HG03139 (cell line): ENCODE data around the gene ELP2.
A peak's percentile ranks its signal among the peaks of the same experiment; 100 is the strongest.

Source experiments
- ATAC-seq: cut with Tn5 transposase; IDR thresholded peaks from one replicate; pipeline ENCODE4 v1.9.1; 2021; ENCODE audit not compliant: unreplicated experiment

ELP2 gene

GRCh38 chr18:36124841-36125240, 4.9 kb upstream of the ELP2 start:
- ATAC-seq: no peak

DNA sequence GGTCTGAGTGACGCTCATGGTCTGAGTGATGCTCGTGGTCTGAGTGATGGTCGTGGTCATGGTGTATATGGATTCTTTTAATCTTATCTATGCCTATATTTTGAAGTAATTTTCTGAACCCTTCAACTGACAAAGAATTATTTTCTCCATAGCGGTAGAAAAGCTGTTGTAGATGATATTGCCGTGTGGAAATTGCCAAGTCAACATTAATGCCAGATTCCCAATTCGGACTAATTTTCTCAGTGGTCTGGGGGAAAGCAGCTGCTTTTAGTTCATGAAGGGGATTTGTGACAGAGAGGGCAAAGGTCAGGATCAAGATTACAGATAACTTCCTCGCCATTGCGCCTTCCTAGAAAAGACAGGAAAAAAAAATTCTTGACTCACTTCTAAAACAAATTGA, 3.0 kb upstream of the ELP2 start:
- no peak for ATAC-seq

DNA sequence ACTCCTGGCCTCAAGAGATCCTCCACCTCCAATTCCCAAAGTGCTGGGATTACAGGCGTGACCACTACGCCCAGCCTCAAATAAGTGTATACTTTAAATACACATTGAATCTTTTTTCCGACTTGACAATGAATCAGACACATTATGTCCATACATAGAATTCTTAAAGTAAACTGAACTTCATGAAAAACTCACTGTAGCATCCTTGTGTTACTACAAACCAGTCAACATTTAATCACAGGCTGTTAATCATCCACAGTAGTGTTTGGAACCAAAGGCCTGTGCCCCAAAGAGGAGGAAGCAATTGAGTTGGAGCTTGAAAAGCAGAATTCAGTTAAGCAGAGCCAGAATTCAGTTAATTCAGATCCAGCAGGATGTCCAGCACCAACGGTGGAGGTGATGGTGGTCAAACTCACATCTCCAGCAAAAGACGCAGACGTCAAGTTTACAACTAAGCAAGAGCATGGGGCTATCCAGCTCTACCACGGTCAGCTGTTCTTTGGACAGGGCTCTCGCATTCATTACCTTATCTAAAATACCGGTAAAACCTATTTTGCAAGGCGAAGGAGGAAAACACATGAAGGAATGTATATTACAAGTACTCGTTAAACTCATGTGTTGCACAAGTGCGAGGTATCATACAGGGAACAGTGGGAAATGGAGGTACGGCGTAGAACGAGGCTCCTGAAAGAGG, 1.7 kb upstream of the ELP2 start:
- ATAC-seq: no peak

DNA sequence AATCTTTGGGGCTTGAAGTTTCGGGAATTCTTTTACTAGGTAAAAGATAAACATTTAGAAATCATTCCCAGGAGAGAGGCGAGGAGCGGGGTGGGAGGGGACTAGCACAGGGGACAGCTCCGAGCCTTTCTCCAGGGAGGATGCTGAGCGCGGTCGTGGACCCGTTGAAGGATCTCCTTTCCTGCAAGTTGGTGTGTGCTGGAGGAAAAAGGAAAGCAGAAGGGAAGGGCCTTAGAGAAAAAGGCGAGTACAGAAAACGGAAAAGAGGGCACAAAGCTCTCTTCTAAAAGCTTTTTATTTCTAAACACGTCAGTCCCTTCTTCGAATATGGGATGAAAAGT, 1.2 kb upstream of the ELP2 start:
- ATAC-seq: no peak

- ATAC-seq: peak; percentile 1
These were observed 796 bp upstream of the ELP2 start for GRCh38 chr18:36128907-36129299.

- peak; percentile 18 for ATAC-seq
These were observed 536 bp downstream of the ELP2 start for GRCh38 chr18:36130039-36130831.

DNA sequence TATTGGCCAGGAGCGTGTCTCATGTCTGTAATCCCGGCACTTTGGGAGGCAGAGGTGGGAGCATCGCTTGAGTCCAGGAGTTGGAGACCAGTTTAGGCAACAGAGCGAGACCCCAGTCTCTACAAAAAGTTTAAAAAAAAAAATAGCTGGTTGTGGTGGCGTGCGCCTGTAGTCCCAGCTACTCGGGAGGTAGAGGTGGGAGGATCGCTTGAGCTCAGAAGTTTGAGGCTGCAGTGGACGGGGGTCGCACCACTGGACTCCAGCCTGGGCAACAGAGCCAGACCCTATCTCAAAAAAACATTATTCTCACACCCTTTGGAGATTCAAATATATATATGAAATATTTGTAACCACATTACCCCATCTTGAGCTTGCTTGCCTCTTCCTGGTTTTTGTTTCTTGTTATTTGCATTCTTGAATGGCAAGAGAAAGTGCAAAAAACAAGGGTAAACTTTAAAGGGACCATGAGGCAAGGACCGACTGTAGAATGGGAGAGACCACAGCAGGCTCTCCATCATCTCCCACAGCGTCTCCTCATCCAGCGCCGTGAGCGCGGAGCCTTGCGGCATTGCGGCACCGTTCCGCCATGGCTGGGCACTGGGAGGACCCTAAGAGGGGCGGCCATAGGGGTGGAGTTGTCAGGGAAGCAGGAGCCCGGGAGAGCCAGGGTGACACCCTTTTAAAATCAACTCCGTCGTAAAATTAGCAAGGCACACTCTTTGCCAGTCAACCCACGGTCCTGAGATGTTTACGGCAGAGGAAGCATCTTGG, 1.4 kb downstream of the ELP2 start:
- no peak for ATAC-seq

DNA sequence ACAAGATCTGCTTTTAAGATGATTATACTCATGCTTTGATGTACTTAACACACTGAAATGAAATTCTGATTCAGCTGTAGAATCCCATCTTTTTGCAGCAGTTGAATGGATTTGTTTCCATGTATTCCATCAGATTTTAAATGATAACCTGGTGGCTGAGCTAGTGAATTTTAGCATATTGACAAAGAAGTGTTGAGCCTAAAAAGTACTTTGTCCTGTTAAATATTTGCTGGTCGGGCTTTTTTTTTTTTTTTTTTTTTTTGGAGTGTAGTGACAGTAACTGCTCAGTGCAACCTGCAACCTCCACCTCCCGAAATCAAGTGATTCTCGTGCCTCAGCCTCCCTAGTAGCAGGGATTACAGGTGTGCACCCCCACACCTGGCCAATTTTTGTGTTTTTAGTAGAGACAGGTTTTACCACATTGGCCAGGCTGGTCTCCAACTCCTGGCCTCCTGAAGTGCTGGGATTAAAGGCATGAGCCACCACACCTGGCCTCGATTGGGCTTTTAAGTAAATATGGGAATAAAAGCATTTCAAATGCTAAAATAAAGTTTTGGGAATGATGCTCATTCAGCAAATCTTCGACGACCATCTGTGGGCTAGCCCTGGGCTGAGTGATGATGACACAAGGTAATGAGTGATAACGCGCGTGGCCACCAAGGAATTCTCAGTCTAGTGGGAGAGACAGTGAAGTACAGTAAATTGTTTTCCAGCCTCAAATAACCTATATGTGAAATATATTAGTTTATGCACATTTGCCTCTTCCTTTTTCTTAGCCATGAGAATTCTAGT, 2.2 kb downstream of the ELP2 start:
- no peak for ATAC-seq

DNA sequence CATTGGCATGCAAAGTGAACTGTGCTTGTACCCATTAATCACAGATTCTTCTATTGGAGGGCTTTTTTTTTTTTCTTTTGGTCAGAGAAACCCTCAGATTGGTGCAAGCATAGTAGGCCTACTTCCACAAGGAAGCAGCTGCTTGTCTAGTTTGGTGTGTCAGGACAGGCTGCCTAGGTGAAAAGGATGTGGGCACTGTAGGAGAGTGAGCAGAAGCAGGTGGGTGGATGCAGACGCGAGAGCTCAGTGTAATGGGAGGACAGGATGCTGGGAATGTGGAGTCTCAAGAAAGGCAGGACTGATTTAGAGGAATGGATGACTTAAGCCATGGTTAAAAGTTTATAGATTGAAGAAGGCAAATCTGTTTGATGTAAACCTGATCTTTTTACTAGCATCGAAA, 3.1 kb downstream of the ELP2 start:
- no peak for ATAC-seq

DNA sequence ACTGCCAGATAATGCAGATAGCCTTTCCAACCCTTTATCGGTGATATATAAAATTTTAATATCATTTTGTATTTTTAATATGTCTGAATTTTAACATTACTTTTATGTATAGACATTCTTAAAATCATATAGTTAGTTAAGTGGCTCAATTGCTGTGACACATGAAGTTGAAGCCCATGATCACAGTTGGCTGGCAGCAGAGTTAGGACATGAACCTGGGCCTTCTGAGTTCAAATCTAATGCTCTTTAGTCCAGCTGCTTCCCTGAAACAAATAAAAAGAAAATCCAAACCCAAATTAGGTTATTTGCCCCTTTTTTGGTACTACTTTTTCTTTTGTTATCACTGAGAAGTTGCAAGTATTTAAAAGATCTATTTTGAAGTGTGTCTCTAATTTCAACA, 5.6 kb downstream of the ELP2 start:
- ATAC-seq: no peak

DNA sequence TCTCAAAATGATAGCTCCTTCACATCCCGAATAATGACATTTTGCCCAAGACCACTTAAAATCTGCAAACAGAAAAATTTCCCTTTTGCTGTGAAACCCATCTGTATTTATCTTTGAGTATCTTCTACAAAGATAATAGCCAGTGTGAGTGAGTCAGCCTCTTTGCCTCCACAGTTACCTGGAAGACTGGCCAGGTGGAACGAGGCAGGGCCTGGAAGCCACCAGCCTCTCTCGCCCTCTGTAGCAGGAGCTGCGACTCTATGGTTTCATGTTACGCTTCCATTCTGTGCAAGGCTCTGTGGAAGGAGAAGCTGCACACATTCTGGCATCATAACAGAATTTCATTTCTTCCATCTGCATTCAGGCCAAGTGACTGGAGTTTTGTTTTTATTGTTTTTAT, 9.5 kb downstream of the ELP2 start:
- ATAC-seq: no peak

- no peak for ATAC-seq
These were observed 11.9 kb downstream of the ELP2 start for GRCh38 chr18:36141576-36141975.

DNA sequence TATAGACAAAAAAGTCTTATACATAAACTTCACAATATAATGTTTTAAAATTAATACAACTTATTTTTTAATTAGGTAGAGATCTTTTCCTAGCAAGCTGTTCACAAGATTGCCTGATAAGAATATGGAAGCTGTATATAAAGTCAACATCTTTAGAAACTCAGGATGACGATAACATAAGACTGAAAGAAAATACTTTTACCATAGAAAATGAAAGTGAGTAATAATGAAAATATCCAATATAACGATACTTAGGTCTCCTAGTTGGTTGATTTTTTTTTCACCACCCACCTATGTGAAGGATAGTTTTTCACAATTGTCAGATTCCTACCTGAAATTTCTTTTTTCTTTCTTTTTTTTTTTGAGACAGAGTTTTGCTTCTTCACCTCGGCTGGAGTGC, 13.1 kb downstream of the ELP2 start:
- ATAC-seq: no peak

GRCh38 chr18:36143391-36143790, 13.7 kb downstream of the ELP2 start:
- no peak for ATAC-seq

DNA sequence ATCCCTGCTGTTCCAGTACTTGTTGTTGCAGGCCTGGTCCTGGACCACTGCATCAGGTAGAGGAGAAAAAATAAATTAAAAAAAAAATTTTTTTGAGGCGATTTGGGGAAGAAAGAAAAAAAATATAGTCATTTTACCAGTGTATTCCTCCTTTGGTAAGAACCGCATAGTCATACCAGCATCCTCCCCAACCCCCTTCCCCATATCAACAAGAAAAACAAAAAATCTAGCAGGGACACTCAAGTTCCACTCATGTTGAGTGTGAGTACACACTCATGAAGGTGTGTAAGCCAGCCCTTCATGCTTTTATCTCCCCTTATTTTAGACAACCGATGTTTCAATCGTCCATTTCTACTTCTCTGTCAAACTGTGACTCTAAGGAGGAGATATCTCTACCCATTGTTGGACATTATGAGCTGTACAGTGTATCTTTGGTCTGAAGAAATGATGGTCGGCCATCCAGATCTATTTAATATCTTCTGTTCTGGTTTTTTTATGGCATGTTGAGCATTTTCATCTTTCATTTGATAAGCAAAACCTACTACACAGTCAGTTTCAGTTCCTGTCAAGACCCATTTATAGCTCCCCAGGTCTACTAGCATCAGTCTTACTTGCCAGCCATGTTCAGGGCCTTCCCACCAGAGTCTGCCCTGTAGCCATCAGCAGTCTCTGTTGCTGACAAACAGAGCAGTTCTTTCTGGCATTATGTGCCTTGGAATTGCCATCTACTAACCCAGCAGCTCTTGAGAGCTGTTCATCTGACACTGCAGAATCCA, 20.0 kb downstream of the ELP2 start:
- ATAC-seq: peak; percentile 93

- no peak for ATAC-seq
These were observed 23.1 kb downstream of the ELP2 start for GRCh38 chr18:36152781-36153180.

GRCh38 chr18:36153203-36153602, 23.5 kb downstream of the ELP2 start:
- ATAC-seq: no peak

DNA sequence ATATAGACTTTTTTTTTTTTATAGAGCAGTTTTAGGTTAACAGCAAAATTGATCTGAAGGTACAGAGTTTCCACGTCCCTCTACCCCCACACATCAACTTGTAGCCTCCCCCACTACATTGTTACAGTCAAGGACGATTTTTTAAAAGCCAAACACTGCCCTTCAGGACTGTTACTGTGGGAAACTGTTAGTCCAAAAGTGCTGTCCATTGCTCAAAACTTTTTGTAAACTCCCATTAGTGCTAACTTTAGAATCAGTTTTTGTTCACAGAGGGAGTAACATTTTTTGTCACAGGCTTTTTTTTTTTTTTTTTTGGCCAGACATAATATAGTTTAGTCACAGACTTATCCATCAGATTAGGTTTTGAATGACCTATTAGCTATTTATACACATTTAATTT, 24.1 kb downstream of the ELP2 start:
- no peak for ATAC-seq

DNA sequence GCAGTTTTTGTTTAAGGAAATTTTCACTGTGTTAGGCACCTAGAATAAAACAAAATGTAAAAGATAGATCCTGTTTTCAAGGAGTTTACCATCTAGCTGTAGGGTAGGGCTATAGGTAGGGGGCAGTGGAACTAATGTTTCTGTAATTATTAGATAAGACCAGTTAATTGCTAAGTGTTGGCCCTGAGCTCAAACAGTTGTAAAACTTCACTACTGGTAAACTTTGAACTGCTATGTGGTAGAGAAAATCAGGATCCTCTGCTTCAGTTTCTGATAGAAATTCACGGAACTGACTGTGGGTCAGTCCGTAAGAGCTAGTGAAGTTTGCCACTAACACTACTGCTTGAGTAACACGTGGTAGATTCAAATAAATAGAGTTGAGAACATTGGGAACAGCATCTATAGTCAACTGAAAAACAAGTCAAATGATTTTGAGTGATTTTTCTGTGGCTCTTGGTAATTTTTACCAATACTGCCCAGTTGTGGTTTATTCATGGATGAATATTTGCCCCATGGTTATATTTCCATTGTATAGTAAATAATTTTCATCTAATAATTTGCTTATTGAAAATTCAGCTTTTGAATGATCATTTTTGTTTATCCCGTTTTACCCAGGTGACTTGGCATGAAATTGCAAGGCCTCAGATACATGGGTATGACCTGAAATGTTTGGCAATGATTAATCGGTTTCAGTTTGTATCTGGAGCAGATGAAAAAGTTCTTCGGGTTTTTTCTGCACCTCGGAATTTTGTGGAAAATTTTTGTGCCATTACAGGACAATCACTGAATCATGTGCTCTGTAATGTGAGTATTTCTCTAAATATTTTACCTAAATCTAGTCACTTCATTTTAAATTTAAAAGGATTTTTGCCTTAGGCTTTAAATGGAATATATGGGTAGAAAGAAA, 26.4 kb downstream of the ELP2 start:
- no peak for ATAC-seq
